ENCODE results near the gene THAP4. TPM values are rescaled to one million over a fixed set of nuclear protein-coding genes. Genes with fewer than 3 reads are reported as not detected.

Gene THAP4
- total RNA-seq, 1 experiment from 2014 or later, result 94.8 TPM

DNA sequence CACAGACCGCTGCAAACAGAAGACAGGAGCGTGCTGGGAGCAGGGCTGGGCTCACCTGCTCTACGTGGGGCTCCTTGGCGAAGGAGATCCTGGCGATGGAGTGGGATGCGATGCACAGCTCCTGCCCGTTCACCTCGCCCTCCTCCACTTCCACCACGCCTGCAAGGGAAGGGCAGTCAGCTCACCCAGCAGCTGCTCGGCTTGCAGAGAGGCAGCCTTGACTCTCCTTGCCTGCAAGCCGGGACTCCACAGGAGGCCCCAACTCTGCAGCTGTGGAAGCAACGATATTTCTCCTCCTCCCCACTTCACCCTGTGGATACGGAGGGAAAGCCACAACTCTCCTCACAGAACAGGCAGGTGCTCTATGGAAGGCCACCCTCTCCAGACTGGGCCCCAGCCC lies 35.1 kb downstream of the THAP4 start:
- no peak for DNase-seq
- peaks cover 9% of the 10 kb centered on the region for H4K20me1 ChIP-seq (ENCODE audit: insufficient read depth)
- BruUV-seq (replicated peaks), result no TSS peak
- TF ChIP-seq, protein P1, sequence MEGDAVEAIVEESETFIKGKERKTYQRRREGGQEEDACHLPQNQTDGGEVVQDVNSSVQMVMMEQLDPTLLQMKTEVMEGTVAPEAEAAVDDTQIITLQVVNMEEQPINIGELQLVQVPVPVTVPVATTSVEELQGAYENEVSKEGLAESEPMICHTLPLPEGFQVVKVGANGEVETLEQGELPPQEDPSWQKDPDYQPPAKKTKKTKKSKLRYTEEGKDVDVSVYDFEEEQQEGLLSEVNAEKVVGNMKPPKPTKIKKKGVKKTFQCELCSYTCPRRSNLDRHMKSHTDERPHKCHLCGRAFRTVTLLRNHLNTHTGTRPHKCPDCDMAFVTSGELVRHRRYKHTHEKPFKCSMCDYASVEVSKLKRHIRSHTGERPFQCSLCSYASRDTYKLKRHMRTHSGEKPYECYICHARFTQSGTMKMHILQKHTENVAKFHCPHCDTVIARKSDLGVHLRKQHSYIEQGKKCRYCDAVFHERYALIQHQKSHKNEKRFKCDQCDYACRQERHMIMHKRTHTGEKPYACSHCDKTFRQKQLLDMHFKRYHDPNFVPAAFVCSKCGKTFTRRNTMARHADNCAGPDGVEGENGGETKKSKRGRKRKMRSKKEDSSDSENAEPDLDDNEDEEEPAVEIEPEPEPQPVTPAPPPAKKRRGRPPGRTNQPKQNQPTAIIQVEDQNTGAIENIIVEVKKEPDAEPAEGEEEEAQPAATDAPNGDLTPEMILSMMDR (conservative IDR thresholded peaks at IDR 0.05), result no peak
- no peak for TF ChIP-seq EZH2 (IDR thresholded peaks at IDR 0.05; ENCODE audit: low read depth)
- H3K9me3 ChIP-seq (ENCODE audit: insufficient read depth, low read depth), result no peaks in the 10 kb centered on the region
- H3F3A ChIP-seq (ENCODE audit: insufficient read depth, low read depth), result peaks cover 5% of the 10 kb centered on the region; the same call in 1 of the 2 replicates
- H3K4me1 ChIP-seq (replicated peaks; ENCODE audit: insufficient read depth), result no peaks in the 10 kb centered on the region
- intact Hi-C loops (cut with micrococcal nuclease; ENCODE audit: unreplicated experiment), result no loop called here
- no peaks in the 10 kb centered on the region for H3K79me2 ChIP-seq (ENCODE audit: low read depth)
- ChIA-PET CTCF (no interaction called here), POLR2A (ENCODE audit: unreplicated experiment) (no interaction called here)
- no peak overlapping the region for H2AFZ ChIP-seq
- H3K36me3 ChIP-seq (ENCODE audit: low read depth), result no peaks in the 10 kb centered on the region
- no peak overlapping the region for H3K27ac ChIP-seq
- H3K4me2 ChIP-seq, result no peak overlapping the region
- no peak overlapping the region for H3K4me3 ChIP-seq
- no peaks in the 10 kb centered on the region for H3K9me2 ChIP-seq (ENCODE audit: insufficient read depth)
- no peaks in the 10 kb centered on the region for H3K27me3 ChIP-seq (ENCODE audit: insufficient read depth, low read depth)

DNA sequence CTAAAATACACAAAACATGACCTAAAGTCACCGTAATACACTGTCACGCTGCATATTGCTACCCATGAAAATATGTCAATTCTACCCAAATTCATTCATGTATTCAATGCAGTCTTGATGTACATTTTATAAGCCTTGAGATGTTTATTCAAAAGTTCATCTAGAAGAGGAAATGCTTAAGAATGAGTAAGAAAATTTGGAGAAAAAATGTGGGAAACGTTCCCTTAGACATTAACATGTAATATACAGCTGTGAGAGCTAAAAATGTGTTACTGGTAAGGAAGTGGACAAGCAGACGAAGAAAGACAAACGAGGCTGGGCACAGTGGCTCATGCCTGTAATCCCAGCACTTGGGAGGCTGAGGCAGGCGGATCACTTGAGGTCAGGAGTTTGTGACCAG lies 37.3 kb downstream of the THAP4 start:
- H3K36me3 ChIP-seq (ENCODE audit: low read depth), result no peaks in the 10 kb centered on the region; the same call in 1 of the 2 replicates
- peaks cover 6% of the 10 kb centered on the region; the same call in 1 of the 2 replicates for H3F3A ChIP-seq (ENCODE audit: insufficient read depth, low read depth)
- TF ChIP-seq, protein P1 (conservative IDR thresholded peaks at IDR 0.05), result no peak
- no peak for TF ChIP-seq EZH2 (IDR thresholded peaks at IDR 0.05; ENCODE audit: low read depth)
- H3K4me3 ChIP-seq, result no peak overlapping the region
- intact Hi-C loops (cut with micrococcal nuclease; ENCODE audit: unreplicated experiment), result loop anchor here (2.0 to 5.0 kb wide), 4 partner anchors 37 to 242 kb away; partner anchors contain the start of genes FARP2 and STK25
- H3K27me3 ChIP-seq (ENCODE audit: insufficient read depth, low read depth), result no peaks in the 10 kb centered on the region
- H3K9me2 ChIP-seq (ENCODE audit: insufficient read depth), result no peaks in the 10 kb centered on the region
- no peaks in the 10 kb centered on the region for H3K9me3 ChIP-seq (ENCODE audit: insufficient read depth, low read depth)
- ChIA-PET POLR2A (ENCODE audit: unreplicated experiment) (no interaction called here), CTCF (interaction anchor here (1.7 kb wide), 1 partner anchor 50 kb away, joined by 12 read pairs; no protein-coding TSS in a partner anchor)
- no peak for DNase-seq
- H2AFZ ChIP-seq, result no peak overlapping the region
- no peak overlapping the region for H3K4me2 ChIP-seq
- no TSS peak for BruUV-seq (replicated peaks)
- no peak overlapping the region for H3K27ac ChIP-seq
- H3K4me1 ChIP-seq (replicated peaks; ENCODE audit: insufficient read depth), result no peaks in the 10 kb centered on the region
- H4K20me1 ChIP-seq (ENCODE audit: insufficient read depth), result peaks cover 9% of the 10 kb centered on the region
- no peaks in the 10 kb centered on the region for H3K79me2 ChIP-seq (ENCODE audit: low read depth)

DNA sequence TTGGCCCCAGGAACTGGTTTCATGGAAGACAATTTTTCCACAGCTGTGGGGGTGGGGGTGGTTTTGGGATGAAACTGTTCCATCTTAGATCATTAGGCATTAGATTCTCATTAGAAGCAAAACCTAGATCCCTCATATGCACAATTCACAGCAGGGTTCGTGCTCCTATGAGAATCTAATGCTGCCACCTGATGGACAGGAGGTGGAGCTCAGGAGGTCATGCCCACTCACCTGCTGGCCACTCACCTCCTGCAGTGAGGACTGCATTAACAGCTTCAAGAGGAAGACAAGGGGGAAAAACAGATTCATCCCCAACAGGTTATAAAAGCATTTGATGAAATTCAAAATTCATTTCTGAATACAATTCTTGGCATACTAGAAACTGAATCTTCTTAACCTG lies 38.5 kb downstream of the THAP4 start:
- H4K20me1 ChIP-seq (ENCODE audit: insufficient read depth), result peaks cover 9% of the 10 kb centered on the region
- intact Hi-C loops (cut with micrococcal nuclease; ENCODE audit: unreplicated experiment), result loop anchor here (1.0 to 5.0 kb wide), 5 partner anchors 36 to 747 kb away; partner anchors contain the start of genes FARP2 and STK25
- ChIA-PET POLR2A (ENCODE audit: unreplicated experiment) (interaction anchor here (0.5 to 0.6 kb wide), 2 partner anchors 98 to 168 kb away, joined by 3 read pairs; no protein-coding TSS in a partner anchor), CTCF (interaction anchor here (0.6 to 1.7 kb wide), 12 partner anchors 10 to 704 kb away, joined by 3 to 12 read pairs (median 4); no protein-coding TSS in a partner anchor)
- H3F3A ChIP-seq (ENCODE audit: insufficient read depth, low read depth), result peaks cover 13% of the 10 kb centered on the region; the same call in 1 of the 2 replicates
- no peaks in the 10 kb centered on the region for H3K27me3 ChIP-seq (ENCODE audit: insufficient read depth, low read depth)
- no peak overlapping the region for H3K27ac ChIP-seq
- no peaks in the 10 kb centered on the region for H3K9me3 ChIP-seq (ENCODE audit: insufficient read depth, low read depth)
- no peak for TF ChIP-seq EZH2 (IDR thresholded peaks at IDR 0.05; ENCODE audit: low read depth)
- TF ChIP-seq, protein P1 (conservative IDR thresholded peaks at IDR 0.05), result peak; percentile 61; the same call in 1 of the 2 replicates
- DNase-seq, result peak; percentile 48 to 64
- BruUV-seq (replicated peaks), result no TSS peak
- no peak overlapping the region for H3K4me3 ChIP-seq
- no peaks in the 10 kb centered on the region for H3K4me1 ChIP-seq (replicated peaks; ENCODE audit: insufficient read depth)
- H3K36me3 ChIP-seq (ENCODE audit: low read depth), result no peaks in the 10 kb centered on the region; the same call in 1 of the 2 replicates
- no peaks in the 10 kb centered on the region for H3K79me2 ChIP-seq (ENCODE audit: low read depth)
- H3K9me2 ChIP-seq (ENCODE audit: insufficient read depth), result no peaks in the 10 kb centered on the region
- H2AFZ ChIP-seq, result no peak overlapping the region
- H3K4me2 ChIP-seq, result no peak overlapping the region

All from PC-9 (cell line).